ENCODE data around the gene MRPL37.

DNA sequence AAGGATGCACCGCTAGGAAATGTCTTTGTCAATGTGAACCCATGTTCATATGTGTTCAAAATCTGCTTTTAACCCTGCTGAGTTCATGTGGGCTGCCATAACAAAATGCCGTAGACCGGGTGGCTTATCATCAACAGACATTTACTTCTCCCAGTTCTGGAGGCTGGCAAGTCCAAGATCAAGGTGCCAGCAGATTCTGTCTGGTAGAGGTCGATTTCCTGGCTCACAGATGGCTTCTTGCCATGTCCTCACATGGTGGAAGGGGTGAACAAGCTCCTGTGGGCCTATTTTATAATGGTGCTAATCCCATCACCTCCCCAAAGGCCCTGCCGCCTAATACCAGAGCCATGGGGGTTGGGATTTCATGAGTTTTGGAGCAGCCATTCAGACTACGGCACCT is 42.6 kb upstream of the MRPL37 start:
- TF ChIP-seq, protein P1, sequence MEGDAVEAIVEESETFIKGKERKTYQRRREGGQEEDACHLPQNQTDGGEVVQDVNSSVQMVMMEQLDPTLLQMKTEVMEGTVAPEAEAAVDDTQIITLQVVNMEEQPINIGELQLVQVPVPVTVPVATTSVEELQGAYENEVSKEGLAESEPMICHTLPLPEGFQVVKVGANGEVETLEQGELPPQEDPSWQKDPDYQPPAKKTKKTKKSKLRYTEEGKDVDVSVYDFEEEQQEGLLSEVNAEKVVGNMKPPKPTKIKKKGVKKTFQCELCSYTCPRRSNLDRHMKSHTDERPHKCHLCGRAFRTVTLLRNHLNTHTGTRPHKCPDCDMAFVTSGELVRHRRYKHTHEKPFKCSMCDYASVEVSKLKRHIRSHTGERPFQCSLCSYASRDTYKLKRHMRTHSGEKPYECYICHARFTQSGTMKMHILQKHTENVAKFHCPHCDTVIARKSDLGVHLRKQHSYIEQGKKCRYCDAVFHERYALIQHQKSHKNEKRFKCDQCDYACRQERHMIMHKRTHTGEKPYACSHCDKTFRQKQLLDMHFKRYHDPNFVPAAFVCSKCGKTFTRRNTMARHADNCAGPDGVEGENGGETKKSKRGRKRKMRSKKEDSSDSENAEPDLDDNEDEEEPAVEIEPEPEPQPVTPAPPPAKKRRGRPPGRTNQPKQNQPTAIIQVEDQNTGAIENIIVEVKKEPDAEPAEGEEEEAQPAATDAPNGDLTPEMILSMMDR (IDR thresholded peaks at IDR 0.05; ENCODE audit: low read depth, low read length) = no peak
- TF ChIP-seq EZH2phosphoT487 (IDR thresholded peaks at IDR 0.05; ENCODE audit: low read depth) = no peak

Measured in OCI-LY3 (cell line).